NCI-H2171 treated with DMSO at 0.1 percent for 48 hours (cell line): ENCODE measurements around the gene CEP78.
"Not testable (repeated sequence)": the region's sequence is repeated elsewhere in the genome, so short reads cannot be mapped to it uniquely, and the experiment has no call there.

Experiments
- DNase-seq: peaks from one replicate; lab custom pipeline; 2025; lab: John Stamatoyannopoulos, UW

Gene CEP78

DNA sequence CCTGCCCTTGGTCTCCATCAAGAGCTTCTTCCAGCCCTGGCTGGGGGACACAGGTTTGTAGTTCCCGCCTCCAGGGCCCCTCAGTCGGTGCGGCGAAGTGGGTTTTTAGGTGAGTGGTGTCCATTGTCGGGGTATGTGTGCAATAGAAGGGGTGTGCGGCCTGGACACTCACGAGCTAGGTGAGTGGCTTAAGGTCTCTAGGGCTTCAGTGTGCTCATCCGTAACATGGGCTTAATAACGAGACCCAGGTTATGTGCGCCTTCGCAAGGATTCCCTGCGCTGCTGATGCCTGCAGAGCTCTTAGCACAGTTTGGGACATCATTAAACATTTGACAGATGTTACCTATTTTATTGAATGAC, 656 bp downstream of the CEP78 start:
- DNase-seq: peak; percentile 76

DNA sequence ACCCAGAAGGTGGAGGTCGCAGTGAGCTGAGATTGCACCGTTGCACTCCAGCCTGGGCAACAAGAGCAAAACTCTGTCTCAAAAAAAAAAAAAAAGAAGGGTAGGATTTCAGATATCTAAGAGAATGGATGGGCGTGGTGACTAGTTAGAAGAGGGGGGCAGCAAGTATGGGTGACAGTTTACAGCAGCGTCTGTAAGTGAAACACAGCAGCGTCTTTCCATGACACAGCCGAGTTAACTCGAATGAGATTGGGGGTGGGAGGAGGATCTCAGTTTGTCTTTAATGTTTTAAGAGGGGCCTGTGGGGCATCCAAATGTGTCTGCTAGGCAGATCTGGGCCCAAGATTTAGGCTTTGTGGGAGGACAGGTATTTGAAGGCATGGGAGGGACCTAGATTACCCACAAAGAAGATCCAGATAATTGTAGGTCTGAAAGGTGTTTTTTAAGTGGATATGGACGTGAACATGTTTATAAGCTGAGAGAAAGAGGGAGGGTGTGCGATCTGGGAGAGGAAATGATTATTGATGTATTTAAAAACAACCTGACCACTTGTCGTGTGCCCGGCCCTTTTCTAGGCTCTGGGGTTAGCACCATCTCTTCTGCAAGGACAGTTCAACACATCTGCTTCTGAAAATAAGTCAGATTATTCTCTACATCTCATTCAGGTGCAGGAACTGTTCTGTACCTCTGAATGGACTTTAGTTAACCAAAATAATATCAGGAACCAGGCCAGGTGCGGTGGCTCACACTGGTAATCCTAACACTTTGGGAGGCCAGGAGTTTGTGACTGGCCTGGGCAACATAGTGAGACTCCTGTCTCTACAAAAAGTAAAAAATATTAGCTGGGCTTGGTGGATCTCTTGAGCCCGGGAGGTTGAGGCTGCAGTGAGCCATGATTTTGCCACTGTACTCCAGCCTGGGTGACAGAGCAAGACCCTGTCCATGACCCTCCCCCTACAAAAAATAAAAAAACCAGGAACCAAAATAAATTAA, 2.5 kb downstream of the CEP78 start:
- DNase-seq: no peak

DNA sequence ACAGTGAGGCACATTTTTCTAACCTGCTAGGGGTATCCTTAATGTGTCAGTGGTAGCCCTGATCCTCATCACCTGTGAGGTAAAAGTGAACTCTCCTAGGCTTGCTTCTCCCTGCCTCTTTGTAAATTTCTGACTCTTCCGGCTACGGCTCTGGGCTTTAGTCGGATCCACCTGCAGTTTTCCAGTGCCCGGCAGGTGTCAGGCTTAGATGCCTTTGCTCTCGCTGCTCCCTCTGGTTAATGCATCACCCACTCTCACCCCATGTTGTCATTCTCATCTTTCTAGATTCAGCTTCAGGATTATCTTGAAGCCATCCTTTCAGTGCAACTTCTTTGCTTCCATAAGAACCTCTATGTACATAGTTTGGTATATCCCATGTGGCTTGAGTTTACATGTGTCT, 3.6 kb downstream of the CEP78 start:
- DNase-seq: no peak

DNA sequence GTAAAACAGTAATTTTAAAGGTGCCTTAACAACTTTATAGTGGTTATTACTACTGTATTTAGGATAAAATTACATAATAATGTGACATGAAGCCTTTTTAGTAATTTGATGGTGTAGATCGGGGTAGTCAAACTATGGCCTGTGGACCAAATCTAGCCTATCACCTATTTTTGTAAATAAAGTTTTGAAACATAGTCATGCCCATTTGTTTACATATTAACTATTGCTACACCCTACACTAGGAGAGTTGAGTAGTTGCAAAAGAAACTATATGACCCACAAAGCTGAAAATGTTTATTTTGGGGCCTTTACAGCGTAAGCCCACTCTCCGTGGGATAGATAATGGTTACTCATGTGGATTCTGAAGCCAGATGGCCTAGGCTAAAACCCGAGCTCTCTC, 6.2 kb downstream of the CEP78 start:
- no peak for DNase-seq

DNA sequence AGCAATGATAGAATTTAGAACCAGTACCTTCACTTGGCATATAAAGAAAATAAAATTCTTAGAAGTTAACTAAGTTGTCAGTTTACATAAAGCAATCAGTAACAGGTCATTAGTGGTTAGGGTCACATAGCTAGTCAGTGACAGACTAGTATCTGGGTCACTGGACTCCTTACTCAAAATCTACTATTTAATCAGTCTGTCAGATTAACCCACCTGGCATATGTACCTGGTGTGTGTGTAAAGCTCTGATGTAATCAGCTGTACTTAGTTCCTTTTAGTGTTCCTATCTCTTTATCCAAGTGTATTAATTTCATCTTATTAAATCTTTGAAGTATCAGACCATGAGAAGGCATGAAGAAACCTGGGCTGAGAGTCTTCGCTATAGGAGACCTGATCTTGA, 7.3 kb downstream of the CEP78 start:
- DNase-seq: no peak

DNA sequence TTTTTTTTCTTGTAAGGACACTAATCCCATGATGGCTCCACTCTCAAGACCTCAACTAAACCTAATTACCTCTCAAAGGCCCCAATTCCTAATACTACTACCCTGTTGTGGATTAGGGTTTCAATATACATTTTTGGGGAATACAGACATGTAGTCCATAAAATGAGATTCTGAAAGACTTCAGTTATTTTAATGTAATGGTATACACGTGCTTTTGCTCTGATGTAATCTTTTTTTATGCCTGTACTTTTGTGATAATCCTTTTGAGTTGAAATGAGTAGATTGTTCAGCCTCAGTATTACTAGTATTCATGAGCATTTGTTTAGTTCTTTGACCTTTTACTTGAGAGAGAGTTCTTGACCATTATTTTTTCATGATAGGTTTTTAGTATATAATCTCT, 9.5 kb downstream of the CEP78 start:
- DNase-seq: no peak

DNA sequence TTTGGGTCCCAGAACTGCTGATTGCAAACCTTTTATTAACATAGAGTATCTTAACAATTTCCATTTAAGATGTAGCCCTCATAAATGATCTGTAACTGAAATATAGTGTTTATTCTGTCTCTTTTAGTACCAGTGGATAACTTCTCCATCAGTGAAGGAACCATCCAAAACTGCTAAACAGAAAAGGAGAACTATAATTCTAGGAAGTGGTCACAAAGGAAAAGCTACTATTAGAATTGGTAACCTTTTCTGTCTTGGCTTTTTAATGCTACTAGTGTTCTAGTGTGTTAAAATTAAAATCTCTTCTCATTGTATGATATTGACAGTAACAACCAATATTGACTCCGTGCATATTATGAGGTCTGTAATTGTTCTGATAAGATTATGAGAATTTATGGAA, 12.8 kb downstream of the CEP78 start:
- no peak for DNase-seq

DNA sequence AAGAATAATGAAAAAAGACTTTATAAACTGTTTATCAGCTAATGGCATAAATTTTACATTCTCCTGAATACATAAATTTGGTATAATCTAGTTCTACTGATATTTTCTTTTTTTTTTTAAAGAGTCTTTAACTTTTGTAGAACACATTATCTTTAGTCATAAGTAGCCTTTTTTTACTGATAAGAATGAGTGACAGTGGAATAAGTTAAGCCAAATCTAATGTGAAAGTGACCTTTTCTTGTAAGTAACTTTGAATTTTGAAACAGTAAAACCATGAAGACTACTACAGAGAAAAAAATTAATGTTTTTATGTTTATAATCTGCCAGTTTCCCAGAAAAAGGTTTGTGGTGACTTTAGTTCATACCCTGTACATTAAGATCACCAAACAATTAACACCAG, 13.7 kb downstream of the CEP78 start:
- DNase-seq: no peak

DNA sequence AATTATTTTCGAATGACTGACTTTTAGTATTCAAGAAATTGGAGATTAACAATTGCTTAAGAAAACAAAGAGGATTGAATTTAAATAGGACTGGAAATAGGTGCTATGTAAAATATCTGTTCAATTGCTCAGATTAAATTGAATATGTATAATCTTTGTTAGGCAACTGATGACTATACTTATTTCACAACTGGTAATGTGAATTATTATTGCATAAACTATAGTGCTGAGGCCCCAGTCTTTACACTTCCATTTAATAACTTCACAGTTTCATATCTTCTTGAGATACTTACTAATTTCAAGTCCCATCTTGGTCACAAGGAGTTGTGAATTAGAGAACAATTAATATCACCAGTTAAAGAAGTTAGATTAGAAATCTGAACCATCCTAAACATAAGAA, 16.7 kb downstream of the CEP78 start:
- DNase-seq: no peak

DNA sequence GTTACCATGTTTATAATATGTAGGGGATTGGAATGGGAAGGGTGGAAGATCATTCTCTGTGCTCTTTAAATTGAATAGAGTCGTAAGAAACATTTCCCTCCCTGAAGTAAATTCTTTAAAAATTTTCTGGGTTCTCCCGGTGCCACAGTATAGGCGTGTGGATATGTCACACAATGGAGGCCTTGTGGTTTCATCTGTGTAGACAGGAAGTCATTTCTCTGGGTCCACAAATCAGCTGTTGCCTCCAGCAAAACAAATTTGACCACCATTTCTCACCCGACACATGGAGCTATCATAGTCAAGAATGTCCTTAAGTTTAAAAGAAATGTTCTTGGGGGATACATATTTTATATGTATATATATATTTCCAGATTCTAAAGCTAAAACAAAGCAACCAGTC, 17.4 kb downstream of the CEP78 start:
- no peak for DNase-seq

DNA sequence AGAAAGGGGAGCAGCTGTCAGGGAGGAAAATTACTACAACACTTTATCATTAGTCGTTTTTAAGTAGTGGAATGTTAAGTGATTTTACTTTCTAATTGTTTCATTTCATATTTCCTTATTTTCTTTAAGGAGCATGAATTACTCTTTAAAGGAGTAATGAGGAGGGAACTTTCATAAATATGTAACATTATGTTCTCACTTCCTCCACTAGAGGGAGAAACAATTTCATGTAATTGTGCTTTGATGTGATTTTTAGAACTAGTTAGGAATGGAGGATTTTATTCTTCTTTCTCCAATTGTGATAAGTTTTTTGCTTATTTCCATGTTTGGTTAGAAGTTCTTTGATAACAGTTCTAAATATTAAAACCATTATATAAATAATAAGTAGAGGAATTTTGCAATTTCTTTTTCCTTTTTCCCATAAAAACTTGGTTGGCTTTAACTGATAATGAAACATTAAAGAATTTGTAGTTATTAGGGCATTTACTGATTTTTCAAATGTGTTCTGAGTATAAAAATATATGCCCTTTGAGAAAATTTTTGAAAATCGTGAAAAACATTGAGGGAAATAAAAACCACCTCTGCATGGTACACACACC, 25.6 kb downstream of the CEP78 start:
- DNase-seq: peak; percentile 35

DNA sequence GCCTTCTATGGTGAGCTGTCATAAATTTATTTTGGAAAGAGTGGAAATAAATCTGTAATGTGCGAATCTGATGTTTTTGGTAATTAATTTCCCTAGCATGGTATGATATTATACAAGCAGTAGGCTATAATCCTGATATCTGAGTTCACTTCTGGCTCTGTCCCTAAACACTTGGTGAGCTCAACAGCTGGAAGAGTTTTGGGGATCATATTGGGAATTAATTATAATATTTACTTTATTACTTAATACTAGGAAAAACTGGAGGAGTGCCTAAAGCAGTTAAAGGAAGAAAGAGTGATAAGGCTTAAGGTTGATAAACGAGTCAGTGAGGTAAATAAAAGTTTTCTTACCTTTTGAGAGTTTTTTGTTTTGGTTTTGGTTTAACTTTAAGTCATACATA, 26.8 kb downstream of the CEP78 start:
- no peak for DNase-seq

DNA sequence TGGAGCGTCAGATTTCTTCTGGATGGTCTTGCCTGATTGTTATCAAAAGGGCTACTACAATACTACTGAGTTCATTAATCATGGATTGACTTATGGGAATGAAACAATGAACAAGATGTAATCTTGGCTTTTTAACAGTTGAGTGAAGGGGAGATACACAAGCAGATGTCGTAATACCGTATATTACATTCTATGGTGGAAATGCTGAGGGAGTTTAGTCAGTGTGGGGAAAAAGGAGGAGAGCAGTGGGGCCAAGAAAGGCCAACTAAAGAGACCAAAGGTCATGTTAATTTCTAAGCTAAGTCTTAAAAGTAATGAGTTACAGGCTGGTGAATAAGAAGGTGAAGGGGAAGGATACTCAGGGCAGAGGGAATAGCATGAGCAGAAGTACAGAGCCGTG, 32.0 kb downstream of the CEP78 start:
- no peak for DNase-seq

DNA sequence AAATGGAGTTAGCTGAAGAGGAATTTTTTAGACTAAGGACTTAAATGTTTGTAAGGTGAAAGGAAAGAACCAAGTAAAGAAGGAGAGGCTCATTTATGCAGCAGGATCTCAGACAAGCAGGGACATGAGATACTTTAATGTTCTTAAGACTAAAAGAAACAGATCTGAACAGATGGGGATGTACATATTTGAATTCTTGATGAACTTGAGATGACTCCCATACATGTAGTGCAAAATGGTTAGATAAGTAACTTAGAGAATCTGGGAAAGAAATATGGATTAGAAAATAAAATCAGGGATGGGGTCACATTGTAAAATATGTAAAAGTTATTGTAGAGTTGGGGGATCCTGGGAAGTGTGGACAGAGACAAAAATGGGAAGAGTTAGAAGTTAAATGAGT, 33.9 kb downstream of the CEP78 start:
- no peak for DNase-seq

DNA sequence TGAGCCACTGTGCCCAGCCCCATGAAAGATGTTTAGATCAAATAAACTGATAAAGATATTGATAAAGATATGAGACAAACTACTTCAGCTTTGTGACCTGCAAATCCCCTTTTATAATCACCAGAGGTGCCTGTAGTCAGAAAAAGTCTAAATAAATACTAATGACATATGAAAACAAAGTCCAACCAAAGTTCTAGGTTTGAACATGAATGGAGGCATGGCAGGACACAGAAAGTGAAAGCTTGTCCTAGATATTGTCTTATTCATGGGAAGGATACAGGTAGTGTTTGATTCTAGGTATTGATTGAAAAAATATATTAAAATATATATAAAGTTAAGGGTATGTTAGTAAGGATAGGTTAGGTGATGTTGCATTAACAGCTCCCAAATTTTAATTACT, 36.4 kb downstream of the CEP78 start:
- no peak for DNase-seq

DNA sequence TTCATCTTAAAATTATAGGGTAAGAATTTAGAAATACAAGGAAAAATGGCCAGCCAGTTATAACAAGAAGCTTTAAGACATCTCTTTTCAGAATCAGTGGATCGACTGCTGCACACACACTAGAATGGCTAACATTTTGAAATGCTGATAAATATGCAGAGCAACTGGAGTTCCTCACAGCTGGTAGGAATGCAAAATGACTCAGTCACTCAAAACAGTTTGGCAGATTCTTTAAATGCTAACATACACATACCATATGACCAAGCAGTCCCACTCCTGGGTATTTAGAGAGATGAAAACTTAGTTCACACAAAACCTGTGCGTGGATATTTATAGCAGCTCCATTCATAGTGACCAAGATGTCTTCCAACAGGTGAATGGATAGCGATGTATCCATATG, 37.9 kb downstream of the CEP78 start:
- DNase-seq: no peak

DNA sequence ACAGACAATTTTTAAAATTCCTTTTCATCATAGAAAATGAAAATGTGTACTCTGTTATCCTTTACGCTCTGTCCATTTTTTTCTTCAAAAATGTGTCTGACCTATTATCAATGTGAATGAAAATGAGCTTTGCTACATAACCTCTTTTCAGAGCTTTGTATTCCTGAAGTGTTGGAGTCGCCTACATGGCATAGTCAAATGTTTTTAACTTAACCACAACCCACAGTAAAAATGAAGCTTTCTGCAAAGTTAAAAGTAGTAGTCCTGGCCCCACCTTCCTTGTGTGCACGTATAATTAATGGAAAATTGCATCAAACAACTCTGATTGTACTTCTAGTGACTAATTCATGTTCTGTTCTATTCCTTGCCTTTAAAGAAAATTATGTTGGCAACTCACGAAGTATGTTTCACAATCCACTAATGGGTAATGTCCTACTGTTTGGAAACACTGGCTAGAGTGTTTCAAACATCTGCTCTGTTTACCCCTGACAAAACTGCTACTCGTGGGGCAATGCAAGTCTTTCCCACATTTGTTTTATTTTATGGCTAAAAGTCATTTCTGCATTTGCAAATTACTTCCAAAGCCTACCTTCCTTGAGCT, 42.4 kb downstream of the CEP78 start:
- no peak for DNase-seq

DNA sequence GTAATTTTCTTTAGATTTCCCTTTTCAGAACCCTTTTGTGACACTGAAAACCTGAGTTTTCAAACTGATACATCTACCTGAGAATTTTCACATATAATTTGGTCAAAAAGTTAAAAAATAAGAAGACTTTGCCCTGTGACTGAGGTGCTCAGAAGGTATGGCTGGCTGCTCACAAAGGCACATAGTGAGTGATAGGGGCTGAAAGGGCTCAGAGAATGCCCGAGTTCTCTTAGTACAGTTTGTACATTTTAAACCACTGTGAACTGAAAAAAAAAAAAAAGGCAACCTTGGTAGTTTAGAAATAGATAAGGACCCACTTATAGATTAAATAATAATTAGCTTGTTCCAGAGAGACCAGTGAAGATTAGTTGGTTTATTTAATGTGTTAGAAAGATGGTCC, 42.9 kb downstream of the CEP78 start:
- DNase-seq: no peak

DNA sequence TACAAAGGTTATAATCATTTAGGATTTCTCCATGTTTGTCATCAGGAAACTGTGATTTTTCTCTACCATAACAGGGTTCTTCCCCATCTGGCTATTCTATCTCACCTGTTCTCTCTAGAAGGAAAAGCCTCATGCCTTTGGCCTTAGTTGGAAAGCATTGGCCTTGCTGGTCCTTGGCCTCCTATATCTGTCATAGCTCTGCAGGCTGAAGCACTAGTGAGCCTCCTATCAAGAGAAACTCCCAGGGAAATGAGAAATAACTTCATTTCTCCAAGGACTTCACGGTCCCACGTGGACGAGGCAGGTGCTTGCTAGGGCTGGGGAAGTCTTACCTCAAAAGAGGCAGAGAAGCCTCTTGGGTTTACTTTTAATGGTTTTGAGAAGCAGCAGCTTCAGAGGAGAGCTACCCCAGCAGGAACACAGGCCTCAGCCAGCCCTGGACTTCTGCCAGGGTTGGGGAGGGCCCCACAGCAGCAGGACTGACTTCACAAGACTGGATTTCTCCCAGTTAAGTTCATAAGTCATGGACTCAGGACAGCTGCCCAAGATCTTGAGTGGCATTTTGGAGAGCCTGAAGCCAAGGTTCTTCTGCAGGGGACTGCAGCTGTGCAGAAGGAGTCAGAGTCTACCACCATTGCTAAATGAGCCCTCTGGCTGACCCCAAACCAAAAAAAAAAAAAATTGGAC, 45.2 kb downstream of the CEP78 start:
- peak; percentile 48 for DNase-seq

DNA sequence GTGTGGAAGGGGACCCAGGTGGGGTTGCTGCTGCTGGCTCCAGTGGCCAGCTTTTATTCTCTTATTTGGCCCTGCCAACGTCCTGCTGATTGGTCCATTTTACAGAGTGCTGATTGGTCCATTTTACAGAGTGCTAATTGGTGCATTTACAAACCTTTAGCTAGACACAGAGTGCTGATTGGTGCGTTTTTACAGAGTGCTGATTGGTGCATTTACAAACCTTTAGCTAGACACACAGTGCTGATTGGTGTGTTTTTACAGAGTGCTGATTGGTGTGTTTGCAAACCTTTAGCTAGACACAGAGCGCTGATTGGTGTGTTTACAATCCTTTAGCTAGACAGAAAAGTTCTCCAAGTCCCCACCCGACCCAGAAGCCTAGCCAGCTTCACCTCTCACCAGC, 48.3 kb downstream of the CEP78 start:
- DNase-seq: not testable (repeated sequence)

DNA sequence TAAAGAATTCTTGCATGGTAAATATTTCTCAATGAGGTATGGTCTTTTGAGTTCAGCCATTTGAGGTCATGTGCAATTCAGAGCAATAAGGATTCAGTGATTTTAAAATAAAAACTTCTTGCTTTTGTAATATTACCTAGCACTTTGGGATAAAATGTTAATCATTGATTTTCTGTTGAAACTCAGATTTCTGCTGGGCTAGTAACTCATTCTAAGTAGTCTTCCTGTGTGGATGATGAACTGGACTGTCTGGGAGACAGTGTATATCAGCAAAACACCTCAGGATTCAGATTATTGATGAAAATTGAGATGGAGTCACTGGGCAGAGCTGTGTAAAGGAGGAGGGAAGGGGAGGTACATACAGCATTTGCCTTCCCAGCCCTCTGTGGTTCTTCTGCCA, 50.2 kb downstream of the CEP78 start:
- no peak for DNase-seq

DNA sequence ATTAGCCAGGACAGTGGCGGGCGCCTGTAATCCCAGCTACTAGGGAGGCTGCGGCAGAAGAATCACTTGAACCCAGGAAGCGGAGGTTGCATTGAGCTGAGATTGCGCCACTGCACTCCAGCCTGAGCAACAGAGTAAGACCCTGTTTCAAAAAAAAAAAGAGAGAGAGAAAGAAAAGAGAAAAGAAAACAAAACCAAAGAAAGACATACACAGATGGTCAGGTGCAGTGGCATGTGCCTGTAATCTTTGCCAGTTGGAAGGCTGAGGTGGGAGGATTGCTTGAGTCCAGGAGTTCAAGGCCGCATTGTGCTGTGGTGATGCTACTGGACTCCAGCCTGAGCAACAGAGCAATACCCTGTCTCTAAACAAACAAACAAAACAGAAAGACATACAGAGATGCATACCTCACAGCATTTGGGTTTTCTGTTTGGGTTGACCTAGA, 51.1 kb downstream of the CEP78 start:
- no peak for DNase-seq
